GM19035 (cell line): Measurements from ENCODE around the gene P2RX5.
A peak's percentile ranks its signal among the peaks of the same experiment; 100 is the strongest.

Experiments used
- ATAC-seq: cut with Tn5 transposase; IDR thresholded peaks from one replicate; pipeline ENCODE4 v1.9.1; 2021; ENCODE audit not compliant: unreplicated experiment

The P2RX5 gene

GRCh38 chr17:3658784-3659449 is 37.0 kb downstream of the P2RX5 start:
- ATAC-seq: no peak

- no peak for ATAC-seq
Measured at GRCh38 chr17:3657874-3658783, 37.8 kb downstream of the P2RX5 start.

GRCh38 chr17:3657588-3657869 is 38.4 kb downstream of the P2RX5 start:
- no peak for ATAC-seq

- ATAC-seq: no peak
Measured at GRCh38 chr17:3656755-3657587, 39.0 kb downstream of the P2RX5 start.

GRCh38 chr17:3656353-3656752 is 39.6 kb downstream of the P2RX5 start:
- ATAC-seq: no peak

GRCh38 chr17:3655766-3656165 is 40.2 kb downstream of the P2RX5 start:
- ATAC-seq: no peak

GRCh38 chr17:3647769-3648555 is 48.0 kb downstream of the P2RX5 start:
- ATAC-seq: no peak

- ATAC-seq: no peak
Measured at GRCh38 chr17:3647251-3647650, 48.7 kb downstream of the P2RX5 start.

GRCh38 chr17:3645310-3645709 is 50.6 kb downstream of the P2RX5 start:
- ATAC-seq: no peak

GRCh38 chr17:3643889-3644349 is 52.0 kb downstream of the P2RX5 start:
- no peak for ATAC-seq

GRCh38 chr17:3641717-3642486 is 54.1 kb downstream of the P2RX5 start:
- no peak for ATAC-seq

GRCh38 chr17:3641014-3641413 is 54.9 kb downstream of the P2RX5 start:
- no peak for ATAC-seq

GRCh38 chr17:3639981-3640596 is 55.9 kb downstream of the P2RX5 start:
- no peak for ATAC-seq

- ATAC-seq: peak; percentile 11
Measured at GRCh38 chr17:3636908-3637373, 59.0 kb downstream of the P2RX5 start.

GRCh38 chr17:3636154-3636907 is 59.6 kb downstream of the P2RX5 start, which contains the start of the genes CTNS and SHPK:
CTNS (plus strand) TSS chr17:3636760; CDS start chr17:3640207, 3,447 bp downstream.
SHPK (minus strand) TSS chr17:3636250; CDS start chr17:3636219, 31 bp downstream.
- peak; percentile 95 for ATAC-seq

GRCh38 chr17:3635474-3636153 is 60.3 kb downstream of the P2RX5 start:
- no peak for ATAC-seq

- ATAC-seq: no peak
Measured at GRCh38 chr17:3632287-3632686, 63.7 kb downstream of the P2RX5 start.

- ATAC-seq: no peak
Measured at GRCh38 chr17:3630781-3631180, 65.2 kb downstream of the P2RX5 start.
